GM06990 (cell line): Measurements from ENCODE around the gene ZNF557.
A peak's percentile ranks its signal among the peaks of the same experiment; 100 is the strongest.
"Not testable (repeated sequence)": the region's sequence is repeated elsewhere in the genome, so short reads cannot be mapped to it uniquely, and the experiment has no call there.

Experiments used
- DNase-seq: peaks from one replicate; pipeline ENCODE4 v3.0.0-alpha.2; 2011; ENCODE audit not compliant: insufficient read length; ENCODE audit errors: extremely low read depth
- H3K27me3 ChIP-seq: replicated peaks from 2 replicates; pipeline ENCODE4 v1.6.0; 2011; ENCODE audit warnings: low read length; ENCODE audit not compliant: control insufficient read depth, insufficient read depth
- H3K36me3 ChIP-seq: 2 replicates; pipeline ENCODE4 v1.5.1; 2011; ENCODE audit warnings: low read length; ENCODE audit not compliant: control insufficient read depth, insufficient read depth
- H3K4me3 ChIP-seq: replicated peaks from 2 replicates; pipeline ENCODE4 v1.5.1; 2011; ENCODE audit warnings: low read depth, mild to moderate bottlenecking, control low read depth, low read length
- CTCF ChIP-seq: IDR thresholded peaks from 2 replicates; pipeline ENCODE4 v1.5.1; 2011; ENCODE audit warnings: low read length, control low read depth, mild to moderate bottlenecking, inconsistent platforms; ENCODE audit not compliant: insufficient read depth, poor library complexity, severe bottlenecking

The ZNF557 gene

GRCh38 chr19:7069042-7069903 lies at the start of gene ZNF557:
ZNF557 (plus strand) TSS chr19:7069703; CDS start chr19:7075075, 5,372 bp downstream.
- TF ChIP-seq CTCF: no peak
- DNase-seq: peak; percentile 97
- no peaks in the 10 kb centered on the region for H3K27me3 ChIP-seq
- H3K36me3 ChIP-seq: peaks cover 10% of the 10 kb centered on the region
- H3K4me3 ChIP-seq: peak within 1 kb of the TSS; percentile 88

- not testable (repeated sequence) for H3K4me3 ChIP-seq, H3K36me3 ChIP-seq, DNase-seq, H3K27me3 ChIP-seq
Observed at GRCh38 chr19:7021331-7021730, 48.2 kb upstream of the ZNF557 start, which contains the start of gene MBD3L2B. MBD3L2B (minus strand) TSS chr19:7021431; CDS start chr19:7021397, 34 bp downstream.

GRCh38 chr19:7028790-7029189 lies 40.7 kb upstream of the ZNF557 start:
- not testable (repeated sequence) for H3K36me3 ChIP-seq, H3K27me3 ChIP-seq, DNase-seq, H3K4me3 ChIP-seq

- H3K27me3 ChIP-seq, DNase-seq, H3K36me3 ChIP-seq, H3K4me3 ChIP-seq: not testable (repeated sequence)
Observed at GRCh38 chr19:7030278-7030677, 39.2 kb upstream of the ZNF557 start, which contains the start of gene MBD3L5. MBD3L5 (plus strand) TSS chr19:7030578; CDS start chr19:7030612, 34 bp downstream.

- not testable (repeated sequence) for H3K36me3 ChIP-seq, DNase-seq, H3K4me3 ChIP-seq, H3K27me3 ChIP-seq
Observed at GRCh38 chr19:7040079-7040478, 29.4 kb upstream of the ZNF557 start, which contains the start of gene MBD3L4. MBD3L4 (minus strand) TSS chr19:7040179; CDS start chr19:7040144, 35 bp downstream.

- H3K4me3 ChIP-seq, DNase-seq, H3K36me3 ChIP-seq, H3K27me3 ChIP-seq: not testable (repeated sequence)
Observed at GRCh38 chr19:7041563-7041962, 27.9 kb upstream of the ZNF557 start.

GRCh38 chr19:7049021-7049420 lies 20.5 kb upstream of the ZNF557 start, which contains the start of gene MBD3L2:
MBD3L2 (plus strand) TSS chr19:7049321; CDS start chr19:7049374, 53 bp downstream.
- not testable (repeated sequence) for H3K4me3 ChIP-seq, H3K27me3 ChIP-seq, H3K36me3 ChIP-seq, DNase-seq

GRCh38 chr19:7051421-7051820 lies 18.1 kb upstream of the ZNF557 start:
- H3K36me3 ChIP-seq, DNase-seq, H3K27me3 ChIP-seq, H3K4me3 ChIP-seq: not testable (repeated sequence)

GRCh38 chr19:7052896-7053295 lies 16.6 kb upstream of the ZNF557 start:
- H3K36me3 ChIP-seq, H3K4me3 ChIP-seq, H3K27me3 ChIP-seq, DNase-seq: not testable (repeated sequence)

GRCh38 chr19:7054635-7055368 lies 14.7 kb upstream of the ZNF557 start:
- H3K4me3 ChIP-seq: not testable (repeated sequence)

GRCh38 chr19:7055679-7056078 lies 13.8 kb upstream of the ZNF557 start:
- not testable (repeated sequence) for H3K36me3 ChIP-seq, H3K27me3 ChIP-seq, DNase-seq, H3K4me3 ChIP-seq

More at GRCh38 chr19:7054635-7055368, 14.7 kb upstream of the ZNF557 start:
- not testable (repeated sequence) for H3K36me3 ChIP-seq, H3K27me3 ChIP-seq, DNase-seq

- H3K4me3 ChIP-seq, DNase-seq: not testable (repeated sequence)
Observed at GRCh38 chr19:7056371-7056770, 13.1 kb upstream of the ZNF557 start.

GRCh38 chr19:7058576-7058975 lies 10.9 kb upstream of the ZNF557 start, which contains the start of gene MBD3L3:
MBD3L3 (minus strand) TSS chr19:7058676; CDS start chr19:7058605, 71 bp downstream.
- not testable (repeated sequence) for H3K4me3 ChIP-seq, H3K27me3 ChIP-seq, H3K36me3 ChIP-seq, DNase-seq

More at GRCh38 chr19:7056371-7056770, 13.1 kb upstream of the ZNF557 start:
- not testable (repeated sequence) for H3K36me3 ChIP-seq, H3K27me3 ChIP-seq
